Measurements from ENCODE around the gene SULT2B1. TPM values are rescaled to one million over a fixed set of nuclear protein-coding genes. Genes with fewer than 3 reads are reported as not detected.

Gene SULT2B1
- total RNA-seq, 4 donors from 2014 or later, result 0.93 to 3.9 (median 1.0) TPM; not detected in 1

GRCh38 chr19:48617146-48617937 is 65.4 kb downstream of the SULT2B1 start:
- no peak for ATAC-seq
- no peaks in the 10 kb centered on the region for H3K9me3 ChIP-seq

GRCh38 chr19:48618278-48618915 is 66.4 kb downstream of the SULT2B1 start:
- H3K4me1 ChIP-seq, result peaks cover 2 to 81% (median 20%) of the 10 kb centered on the region in 3 donors
- H3K27me3 ChIP-seq, result no peaks in the 10 kb centered on the region
- H3K36me3 ChIP-seq, result peaks cover 0 to 47% of the 10 kb centered on the region in 2 donors
- no peak for ATAC-seq
- no peak for TF ChIP-seq POLR2AphosphoS5 (IDR thresholded peaks at IDR 0.05)
- TF ChIP-seq CTCF (IDR thresholded peaks at IDR 0.05), result no peak
- no peak for TF ChIP-seq POLR2A (IDR thresholded peaks at IDR 0.05)
- no peak for TF ChIP-seq EP300 (IDR thresholded peaks at IDR 0.05)
- WGBS, 2 donors (ENCODE audit: low coverage in 1 of 2), result 2% methylated on average over 8 to 15 of the region's 18 CpGs
- no peaks in the 10 kb centered on the region for H3K9me3 ChIP-seq
- peak overlapping the region; percentile 64 to 85 for H3K4me3 ChIP-seq
- H3K27ac ChIP-seq, result peak overlapping the region; percentile 80 to 98 (median 90)

More at GRCh38 chr19:48617146-48617937, 65.4 kb downstream of the SULT2B1 start:
- H3K36me3 ChIP-seq, result peaks cover 0 to 47% of the 10 kb centered on the region in 2 donors
- TF ChIP-seq CTCF (IDR thresholded peaks at IDR 0.05) (no peak), EP300 (IDR thresholded peaks at IDR 0.05) (no peak), POLR2A (IDR thresholded peaks at IDR 0.05) (no peak), POLR2AphosphoS5 (IDR thresholded peaks at IDR 0.05) (no peak)
- no peaks in the 10 kb centered on the region for H3K27me3 ChIP-seq
- H3K27ac ChIP-seq, result peak overlapping the region in 3 of 4 donors; percentile 89 to 98 (median 91)
- peaks cover 2 to 71% (median 14%) of the 10 kb centered on the region in 3 donors for H3K4me1 ChIP-seq
- peak overlapping the region in 1 of 2 donors; percentile 85 for H3K4me3 ChIP-seq
- 50% methylated on average over 2 of the region's 18 CpGs; no CpG with 5 or more reads in 1 of the 2 donors for WGBS, 2 donors (ENCODE audit: low coverage in 1 of 2)

GRCh38 chr19:48618916-48619691 is 67.1 kb downstream of the SULT2B1 start, which contains the start of the genes RPL18 and SPHK2:
RPL18 (minus strand) TSS chr19:48619178; CDS start chr19:48619143, 35 bp downstream.
SPHK2 (plus strand) TSS chr19:48619506; CDS start chr19:48620515, 1,009 bp downstream.
- peaks cover 0 to 47% of the 10 kb centered on the region in 2 donors for H3K36me3 ChIP-seq

More at GRCh38 chr19:48618916-48619691, 67.1 kb downstream of the SULT2B1 start, which contains the start of the genes RPL18 and SPHK2:
- TF ChIP-seq CTCF (IDR thresholded peaks at IDR 0.05) (no peak), POLR2A (IDR thresholded peaks at IDR 0.05) (peak; percentile 89 to 94), POLR2AphosphoS5 (IDR thresholded peaks at IDR 0.05) (peak; percentile 97)
- WGBS, 2 donors (ENCODE audit: low coverage in 1 of 2), result no CpG with 5 or more reads among the region's 69 CpGs
- Histone ChIP-seq H3K4me1 (peaks cover 2 to 87% (median 24%) of the 10 kb centered on the region in 3 donors), H3K27me3 (no peaks in the 10 kb centered on the region), H3K27ac (peak within 1 kb of the TSS; percentile 89 to 98 (median 92)), H3K9me3 (no peaks in the 10 kb centered on the region), H3K4me3 (peak within 1 kb of the TSS; percentile 64 to 85)
- ATAC-seq, result peak; percentile 93
